Breast epithelium (tissue), 4 donors: ENCODE measurements around the gene C1QTNF9. TPM values are rescaled to one million over a fixed set of nuclear protein-coding genes. Genes with fewer than 3 reads are reported as not detected.

Experiments used
- DNase-seq, 2 donors: peaks; one replicate each; pipeline ENCODE4 v3.0.0-alpha.2; 2019; ENCODE audit warnings: low spot score in 2 of 2
- H3K27ac ChIP-seq, 2 donors: fragments of 200-600 bp; sonication (generic) in 1 of 2; one replicate each; pipeline ENCODE4 v1.5.1; 2016 to 2019; ENCODE audit warnings: mild to moderate bottlenecking in 1 of 2
- H3K27me3 ChIP-seq, 2 donors: fragments of 200-600 bp; sonication (generic) in 1 of 2; one replicate each; pipeline versions ENCODE4 v1.5.1 to v1.6.0; 2017 to 2019; ENCODE audit warnings: control low read depth in 1 of 2, mild to moderate bottlenecking in 1 of 2
- H3K36me3 ChIP-seq: fragments of 200-600 bp; one replicate; pipeline ENCODE4 v1.5.1; 2019
- H3K4me1 ChIP-seq, 2 donors: fragments of 200-600 bp; sonication (generic); one replicate each; pipeline ENCODE4 v1.5.1; 2016 to 2019; ENCODE audit warnings: control low read depth in 1 of 2
- H3K4me3 ChIP-seq, 3 donors: fragments of 200-600 bp; sonication (generic); 1 replicate in 2 of 3; 2 replicates in 1 of 3; pipeline ENCODE4 v1.5.1; 2016 to 2019; ENCODE audit warnings: mild to moderate bottlenecking in 3 of 3, moderate library complexity in 2 of 3
- H3K9me3 ChIP-seq, 2 donors: fragments of 200-600 bp; sonication (generic) in 1 of 2; one replicate each; pipeline ENCODE4 v1.5.1; 2016 to 2019; ENCODE audit warnings: control low read depth in 1 of 2
- CTCF ChIP-seq, 3 donors: fragments of 450-650 bp; IDR thresholded peaks; one replicate each; pipeline ENCODE4 v1.5.1; 2016 to 2017; ENCODE audit warnings: antibody characterized with exemption in 3 of 3, mild to moderate bottlenecking in 3 of 3, moderate library complexity in 3 of 3
- POLR2A ChIP-seq: fragments of 450-650 bp; IDR thresholded peaks from one replicate; pipeline ENCODE4 v1.6.1; 2016; ENCODE audit warnings: antibody characterized with exemption, mild to moderate bottlenecking, moderate library complexity
- POLR2AphosphoS5 ChIP-seq, 3 donors: sonication (generic); formaldehyde crosslinking; IDR thresholded peaks; one replicate each; pipeline ENCODE4 v1.6.1; 2017; ENCODE audit warnings: antibody characterized with exemption in 3 of 3
- intact Hi-C: fragments of 100-400 bp; cut with DNase I; formaldehyde crosslinking; loops from one replicate; pipeline ENCODE4 v1.15.1; 2023; ENCODE audit warnings: low total_unique reads
- total RNA-seq, 3 donors: library from RNA; depleted of rRNA; stranded (reverse); fragments of >200 nt; gene quantifications; one replicate each; pipeline ENCODE4 v1.1.0, GENCODE V29; 2016

Gene C1QTNF9
- total RNA-seq, 3 donors from 2014 or later: 0.15 to 0.64 TPM; not detected in 1

GRCh38 chr13:24276861-24277260, 32.5 kb upstream of the C1QTNF9 start:
- Histone ChIP-seq H3K27ac (no peak overlapping the region), H3K4me1 (peaks cover 0 to 4% of the 10 kb centered on the region in 2 donors), H3K36me3 (no peaks in the 10 kb centered on the region), H3K27me3 (no peaks in the 10 kb centered on the region), H3K9me3 (no peaks in the 10 kb centered on the region), H3K4me3 (no peak overlapping the region)
- no peak for DNase-seq
- TF ChIP-seq POLR2A: no peak
- no peak for TF ChIP-seq POLR2AphosphoS5 (IDR thresholded peaks at IDR 0.05)
- TF ChIP-seq CTCF (IDR thresholded peaks at IDR 0.05): no peak
- intact Hi-C loops: no loop called here

- Histone ChIP-seq H3K27ac (no peak overlapping the region), H3K9me3 (no peaks in the 10 kb centered on the region), H3K4me3 (no peak overlapping the region), H3K36me3 (no peaks in the 10 kb centered on the region), H3K4me1 (no peaks in the 10 kb centered on the region), H3K27me3 (no peaks in the 10 kb centered on the region)
- no peak for TF ChIP-seq CTCF (IDR thresholded peaks at IDR 0.05)
- no peak for TF ChIP-seq POLR2AphosphoS5 (IDR thresholded peaks at IDR 0.05)
- no peak for DNase-seq
- intact Hi-C loops: no loop called here
Observed at GRCh38 chr13:24277761-24278160, 31.6 kb upstream of the C1QTNF9 start.

- Histone ChIP-seq H3K4me1 (no peaks in the 10 kb centered on the region), H3K4me3 (no peak overlapping the region), H3K27me3 (no peaks in the 10 kb centered on the region), H3K9me3 (no peaks in the 10 kb centered on the region), H3K36me3 (no peaks in the 10 kb centered on the region), H3K27ac (no peak overlapping the region)
- intact Hi-C loops: no loop called here
- DNase-seq: no peak
- TF ChIP-seq POLR2A (no peak), CTCF (IDR thresholded peaks at IDR 0.05) (no peak), POLR2AphosphoS5 (IDR thresholded peaks at IDR 0.05) (no peak)
Observed at GRCh38 chr13:24279327-24280110, 29.9 kb upstream of the C1QTNF9 start.

GRCh38 chr13:24280720-24281119, 28.7 kb upstream of the C1QTNF9 start:
- Histone ChIP-seq H3K36me3 (no peaks in the 10 kb centered on the region), H3K9me3 (no peaks in the 10 kb centered on the region), H3K4me1 (no peaks in the 10 kb centered on the region), H3K27me3 (no peaks in the 10 kb centered on the region), H3K27ac (no peak overlapping the region), H3K4me3 (no peak overlapping the region)
- intact Hi-C loops: no loop called here
- TF ChIP-seq POLR2AphosphoS5 (IDR thresholded peaks at IDR 0.05): no peak
- no peak for DNase-seq

- H3K27ac ChIP-seq: no peak overlapping the region
- intact Hi-C loops: no loop called here
- no peak for DNase-seq
- H3K36me3 ChIP-seq: no peaks in the 10 kb centered on the region
- no peak for TF ChIP-seq POLR2AphosphoS5 (IDR thresholded peaks at IDR 0.05)
- TF ChIP-seq POLR2A: no peak
- no peak for TF ChIP-seq CTCF (IDR thresholded peaks at IDR 0.05)
- H3K9me3 ChIP-seq: no peaks in the 10 kb centered on the region
- H3K4me3 ChIP-seq: no peak overlapping the region
- no peaks in the 10 kb centered on the region for H3K27me3 ChIP-seq
- H3K4me1 ChIP-seq: no peaks in the 10 kb centered on the region
Observed at GRCh38 chr13:24281188-24282008, 28.0 kb upstream of the C1QTNF9 start.
